Measurements from ENCODE around the gene NSG2.

DNA sequence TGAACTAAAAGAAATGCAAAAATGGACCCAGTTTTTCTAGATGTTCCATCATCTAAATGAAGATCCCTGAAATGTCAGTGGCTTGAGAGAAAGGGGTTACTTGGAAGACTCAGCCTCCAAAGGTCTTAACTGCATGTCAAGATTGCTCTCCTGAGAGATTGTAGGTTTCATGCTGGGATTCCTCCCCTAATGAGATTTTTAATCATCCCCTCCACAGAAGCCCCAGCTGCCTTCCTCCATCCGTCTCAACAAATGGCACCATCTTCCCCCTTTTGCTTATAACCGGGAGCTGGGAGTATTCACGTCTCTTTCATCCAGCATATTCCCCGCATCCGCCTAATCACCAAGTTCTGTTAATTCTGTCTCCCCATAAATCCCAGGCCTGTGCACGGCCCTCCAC is 104.5 kb downstream of the NSG2 start:
- TF ChIP-seq POLR2AphosphoS5 (IDR thresholded peaks at IDR 0.05; ENCODE audit: borderline replicate concordance, low read depth, low read length), result no peak
- no peak for TF ChIP-seq EZH2 (IDR thresholded peaks at IDR 0.05)
- TF ChIP-seq FOXP2 (optimal IDR thresholded peaks at IDR 0.05; ENCODE audit: control extremely low read depth, extremely low read length, insufficient read depth), result no peak
